Lung (tissue), 12 donors: ENCODE data around the gene VPS72. TPM values are rescaled to one million over a fixed set of nuclear protein-coding genes. Genes with fewer than 3 reads are reported as not detected.
"Not testable (repeated sequence)": the region's sequence is repeated elsewhere in the genome, so short reads cannot be mapped to it uniquely, and the experiment has no call there.

Source experiments
- ATAC-seq: fragments of 200-7000 bp; cut with Tn5 transposase; one replicate; pipeline ENCODE4 v1.9.1; 2020; ENCODE audit warnings: moderate number of reproducible peaks; ENCODE audit not compliant: insufficient read depth, low FRiP score
- DNase-seq, 3 donors: peaks; one replicate each; pipeline ENCODE4 v3.0.0-alpha.2; 2013 to 2017
- H3K27ac ChIP-seq, 2 donors: one replicate each; pipeline ENCODE4 v1.5.1; 2013; ENCODE audit warnings: mild to moderate bottlenecking in 2 of 2, moderate library complexity in 2 of 2, control low read depth in 1 of 2, inconsistent platforms in 1 of 2, low read depth in 1 of 2, low read length in 1 of 2
- H3K27me3 ChIP-seq, 3 donors: one replicate each; pipeline ENCODE4 v1.5.1; 2013; ENCODE audit warnings: low read length in 2 of 3; ENCODE audit not compliant: control insufficient read depth in 3 of 3, insufficient read depth in 3 of 3
- H3K36me3 ChIP-seq, 4 donors: one replicate each; pipeline ENCODE4 v1.5.1; 2013; ENCODE audit warnings: low read length in 4 of 4, mild to moderate bottlenecking in 1 of 4, moderate library complexity in 1 of 4; ENCODE audit not compliant: control insufficient read depth in 4 of 4, insufficient read depth in 4 of 4
- H3K4me1 ChIP-seq, 5 donors: one replicate each; pipeline ENCODE4 v1.5.1; 2013; ENCODE audit warnings: low read length in 5 of 5, mild to moderate bottlenecking in 2 of 5, moderate library complexity in 1 of 5; ENCODE audit not compliant: control insufficient read depth in 5 of 5, insufficient read depth in 5 of 5
- H3K4me3 ChIP-seq: one replicate; pipeline ENCODE4 v1.5.1; 2013; ENCODE audit warnings: mild to moderate bottlenecking, control low read depth, moderate library complexity
- H3K9ac ChIP-seq, 2 donors: one replicate each; pipeline ENCODE4 v1.5.1; 2013; ENCODE audit warnings: low read length in 2 of 2, control low read depth in 1 of 2; ENCODE audit not compliant: insufficient read depth in 1 of 2
- H3K9me3 ChIP-seq, 4 donors: one replicate each; pipeline ENCODE4 v1.5.1; 2013; ENCODE audit warnings: low read length in 3 of 4, mild to moderate bottlenecking in 1 of 4, moderate library complexity in 1 of 4; ENCODE audit not compliant: control insufficient read depth in 4 of 4, insufficient read depth in 3 of 4
- WGBS, 2 donors: extraction: QIAGEN DNeasy Blood & Tissue Kit; methylation state at CpG; one replicate each; pipeline ENCODE4 v1.1.7; 2013; 5-methylcytosine and 5-hydroxymethylcytosine counted together
- polyA plus RNA-seq, 2 donors: library from polyadenylated mRNA; stranded (reverse); fragments of 200-250 nt; gene quantifications; one replicate each; pipeline ENCODE4 v1.2.1, GENCODE V29; 2013
- total RNA-seq, 2 donors: library from RNA; depleted of rRNA in 1 of 2; stranded (reverse); fragments of >200 nt in 1 of 2; gene quantifications; one replicate each; pipeline ENCODE4 v1.2.1, GENCODE V29; 2014 to 2021
- TF ChIP-seq, protein P1 (sequence below): IDR thresholded peaks from 2 replicates; pipeline ENCODE4 v1.5.1; 2012; ENCODE audit warnings: mild to moderate bottlenecking; ENCODE audit errors: control extremely low read depth, extremely low read depth
- donor health status: control.
- donor health status: control.
- donor health status: Bipolar disorder and iron deficiency.
- donor health status: healthy.
- donor health status: DM: yes; HTN: yes; CAD: no.

VPS72 gene
- total and polyA plus RNA-seq, 4 donors: 28.6 to 39.1 (median 30.8) TPM

DNA sequence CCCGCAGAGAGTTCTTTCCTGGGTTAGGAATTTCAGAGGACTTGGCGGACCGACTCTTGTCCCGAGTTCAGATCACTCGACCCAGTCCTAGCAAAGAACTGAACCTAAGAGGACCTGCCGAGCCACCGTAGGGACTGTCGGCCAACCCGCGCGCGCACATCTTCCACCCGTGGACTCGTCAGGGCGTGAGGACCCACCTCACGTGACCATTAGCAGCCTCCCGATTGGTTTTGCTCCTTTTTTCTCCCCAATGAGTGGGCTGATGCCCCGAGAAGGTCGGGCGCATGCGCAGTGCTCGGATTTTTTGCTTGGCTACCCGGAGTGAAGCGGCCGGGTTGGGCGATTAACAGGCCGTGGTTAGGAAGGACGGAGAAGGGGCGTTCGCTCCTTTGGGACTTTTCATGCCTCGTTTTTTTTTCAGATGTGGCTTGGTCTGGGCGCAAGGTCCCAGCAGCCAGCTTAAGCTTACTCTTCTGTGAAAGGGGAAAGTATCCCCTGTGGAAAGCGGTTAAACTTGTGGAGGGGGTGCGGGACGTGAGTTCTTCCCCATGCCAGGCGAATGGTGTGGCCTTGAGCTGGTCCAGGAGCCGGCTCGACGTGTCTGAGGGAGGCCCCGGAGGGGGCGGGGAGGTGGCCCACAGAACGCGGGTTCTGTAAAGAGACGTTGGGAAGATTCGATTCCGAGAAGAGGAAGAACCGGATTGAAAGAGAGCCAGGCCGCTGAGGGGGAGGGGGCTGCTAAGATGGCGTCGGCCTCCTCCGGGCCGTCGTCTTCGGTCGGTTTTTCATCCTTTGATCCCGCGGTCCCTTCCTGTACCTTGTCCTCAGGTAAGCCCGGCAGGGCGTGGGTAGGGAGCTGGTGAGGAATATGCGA is 8.5 kb upstream of the VPS72 start, which contains the start of gene PIP5K1A:
Gene PIP5K1A, plus strand, starts transcription at position 299 of the 874 bp plus-strand sequence. Its CDS starts 445 bp downstream, at position 744.
- Histone ChIP-seq H3K4me1 (peaks cover 0 to 20% (median 3%) of the 10 kb centered on the region in 5 donors), H3K27ac (peak within 1 kb of the TSS; percentile 87 to 94), H3K27me3 (no peaks in the 10 kb centered on the region), H3K4me3 (peak within 1 kb of the TSS; percentile 80), H3K9me3 (no peaks in the 10 kb centered on the region), H3K36me3 (peaks cover 0 to 7% (median 5%) of the 10 kb centered on the region in 4 donors), H3K9ac (peak within 1 kb of the TSS; percentile 90 to 96)
- 0% methylated on average over 59 to 60 of the region's 60 CpGs for WGBS, 2 donors
- ATAC-seq (peak; percentile 93), DNase-seq (peak; percentile 98 to 99 (median 99))
- TF ChIP-seq, protein P1, sequence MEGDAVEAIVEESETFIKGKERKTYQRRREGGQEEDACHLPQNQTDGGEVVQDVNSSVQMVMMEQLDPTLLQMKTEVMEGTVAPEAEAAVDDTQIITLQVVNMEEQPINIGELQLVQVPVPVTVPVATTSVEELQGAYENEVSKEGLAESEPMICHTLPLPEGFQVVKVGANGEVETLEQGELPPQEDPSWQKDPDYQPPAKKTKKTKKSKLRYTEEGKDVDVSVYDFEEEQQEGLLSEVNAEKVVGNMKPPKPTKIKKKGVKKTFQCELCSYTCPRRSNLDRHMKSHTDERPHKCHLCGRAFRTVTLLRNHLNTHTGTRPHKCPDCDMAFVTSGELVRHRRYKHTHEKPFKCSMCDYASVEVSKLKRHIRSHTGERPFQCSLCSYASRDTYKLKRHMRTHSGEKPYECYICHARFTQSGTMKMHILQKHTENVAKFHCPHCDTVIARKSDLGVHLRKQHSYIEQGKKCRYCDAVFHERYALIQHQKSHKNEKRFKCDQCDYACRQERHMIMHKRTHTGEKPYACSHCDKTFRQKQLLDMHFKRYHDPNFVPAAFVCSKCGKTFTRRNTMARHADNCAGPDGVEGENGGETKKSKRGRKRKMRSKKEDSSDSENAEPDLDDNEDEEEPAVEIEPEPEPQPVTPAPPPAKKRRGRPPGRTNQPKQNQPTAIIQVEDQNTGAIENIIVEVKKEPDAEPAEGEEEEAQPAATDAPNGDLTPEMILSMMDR: no peak

DNA sequence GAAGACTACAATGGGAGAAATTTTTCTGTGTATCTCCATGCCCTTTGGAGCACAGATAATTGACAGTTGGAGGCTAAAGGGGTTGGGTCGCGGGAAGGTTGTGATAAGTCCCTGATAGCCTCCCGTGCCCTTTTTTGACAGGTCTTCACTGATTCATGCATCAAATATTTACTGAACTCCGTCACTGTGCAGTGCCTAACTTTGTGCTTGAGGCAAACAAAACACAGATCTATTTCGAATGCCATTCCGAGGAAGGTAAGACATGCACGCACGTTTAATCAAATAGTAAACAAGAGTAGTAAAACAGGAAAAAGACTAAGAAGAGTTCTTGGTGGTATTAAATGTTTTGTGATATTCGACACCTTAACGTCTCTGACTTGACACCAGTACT is 7.9 kb upstream of the VPS72 start:
- ATAC-seq (no peak), DNase-seq (no peak)
- no peaks in the 10 kb centered on the region for H3K9me3 ChIP-seq
- TF ChIP-seq, protein P1: no peak
- peaks cover 0 to 5% (median 4%) of the 10 kb centered on the region in 4 donors for H3K36me3 ChIP-seq
- 9 to 19% methylated on average over 10 of the region's 10 CpGs for WGBS, 2 donors
- H3K9ac ChIP-seq: peak overlapping the region in 1 of 2 donors; percentile 45
- peak overlapping the region; percentile 73 to 94 for H3K27ac ChIP-seq
- H3K4me3 ChIP-seq: no peak overlapping the region
- H3K27me3 ChIP-seq: no peaks in the 10 kb centered on the region
- H3K4me1 ChIP-seq: peaks cover 0 to 20% (median 3%) of the 10 kb centered on the region in 5 donors

DNA sequence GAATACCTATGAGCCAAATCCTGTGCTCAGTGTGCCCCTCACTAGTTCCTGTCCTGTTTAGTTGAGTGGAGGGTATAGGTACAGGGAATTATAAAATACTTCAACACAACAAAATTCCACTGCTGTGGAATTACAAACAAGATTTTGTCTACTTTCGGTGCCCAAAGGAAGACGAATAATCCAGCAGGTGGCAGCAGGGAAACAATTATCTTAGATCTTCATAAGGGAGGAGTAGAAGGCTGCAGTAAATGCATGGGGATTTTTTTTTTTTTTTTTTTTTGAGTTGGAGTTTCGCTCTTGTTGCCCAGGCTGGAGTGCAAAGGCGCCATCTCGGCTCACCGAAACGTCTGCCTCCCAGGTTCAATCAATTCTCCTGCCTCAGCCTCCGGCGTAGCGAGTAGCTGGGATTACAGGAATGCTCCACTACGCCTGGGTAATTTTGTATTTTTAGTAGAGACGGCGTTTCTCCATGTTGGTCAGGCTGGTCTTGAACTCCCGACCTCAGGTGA is 6.3 kb upstream of the VPS72 start:
- H3K27me3 ChIP-seq: no peaks in the 10 kb centered on the region
- ATAC-seq: no peak
- no peaks in the 10 kb centered on the region for H3K9me3 ChIP-seq
- peak; percentile 58 to 88 (median 88) for DNase-seq
- no peak overlapping the region for H3K9ac ChIP-seq
- 33 to 41% methylated on average over 13 to 14 of the region's 14 CpGs for WGBS, 2 donors
- H3K36me3 ChIP-seq: peaks cover 0 to 5% (median 0%) of the 10 kb centered on the region in 4 donors
- H3K4me3 ChIP-seq: no peak overlapping the region
- TF ChIP-seq, protein P1: peak; percentile 66
- H3K4me1 ChIP-seq: peaks cover 0 to 11% (median 3%) of the 10 kb centered on the region in 5 donors
- no peak overlapping the region for H3K27ac ChIP-seq

DNA sequence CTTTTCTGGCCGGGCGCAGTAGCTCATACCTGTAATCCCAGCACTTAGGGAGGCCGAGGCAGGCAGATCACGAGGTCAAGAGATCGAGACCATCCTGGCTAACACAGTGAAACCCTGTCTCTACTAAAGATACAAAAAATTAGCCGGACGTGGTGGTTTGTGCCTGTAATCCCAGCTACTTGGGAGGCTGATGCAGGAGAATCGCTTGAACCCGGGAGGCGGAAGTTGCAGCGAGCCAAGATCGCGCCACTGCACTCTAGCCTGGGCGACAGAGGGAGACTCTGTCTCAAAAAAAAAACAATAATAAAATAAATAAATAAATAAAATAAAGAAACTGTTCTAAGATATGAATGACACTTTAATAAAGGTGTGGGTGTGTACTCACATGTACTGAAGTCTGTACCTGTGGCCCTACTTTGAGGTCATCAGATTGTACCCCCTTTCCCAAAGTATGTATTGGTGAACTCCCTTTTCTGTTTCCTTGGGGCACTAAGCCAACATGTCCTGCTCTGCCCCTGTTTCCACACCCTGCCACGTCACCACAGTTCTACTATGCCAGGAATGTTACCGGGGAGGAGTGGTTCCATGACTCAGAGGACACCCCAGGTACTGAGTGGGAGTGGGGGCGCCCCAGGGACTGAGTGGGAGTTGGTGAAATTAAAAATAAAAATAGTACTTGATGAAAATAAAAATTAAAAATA is 5.0 kb upstream of the VPS72 start:
- not testable (repeated sequence) for H3K9me3 ChIP-seq, H3K27me3 ChIP-seq, H3K27ac ChIP-seq, H3K4me3 ChIP-seq, H3K9ac ChIP-seq, H3K36me3 ChIP-seq, H3K4me1 ChIP-seq, DNase-seq, ATAC-seq
- WGBS, 2 donors: 66 to 77% methylated on average over 17 of the region's 17 CpGs
